HG03460 (cell line): ENCODE data around the gene ZNF213.

ENCODE experiments used
- ATAC-seq: cut with Tn5 transposase; IDR thresholded peaks from one replicate; pipeline ENCODE4 v1.9.1; 2021; ENCODE audit not compliant: unreplicated experiment

ZNF213 gene

GRCh38 chr16:3190949-3191353, 56.1 kb downstream of the ZNF213 start:
- no peak for ATAC-seq
